HEK293 (cell line): ENCODE results near the gene ANKRD60.

Source experiments
- CTCF ChIA-PET: fragments of 350-600 bp; formaldehyde crosslinking; extraction: SDS; loops from one replicate; lab custom pipeline; 2021; ENCODE audit warnings: antibody characterized with exemption; lab: Yijun Ruan, JAX
- POLR2A ChIA-PET: fragments of 300-600 bp; formaldehyde crosslinking; extraction: SDS; loops from one replicate; lab custom pipeline; 2020; ENCODE audit warnings: antibody characterized with exemption, inconsistent platforms; lab: Yijun Ruan, JAX
- H3K27ac ChIP-seq: fragments of 200-500 bp; sonication (Bioruptor generic); 2 replicates; pipeline ENCODE4 v1.5.1; 2014; ENCODE audit warnings: low read depth, low read length, control low read depth, inconsistent platforms; ENCODE audit errors: extremely low read depth
- H3K36me3 ChIP-seq, 2 experiments: fragments of 200-500 bp in 1 of 2; sonication (Bioruptor generic) in 1 of 2; 1 replicate in 1 of 2; 2 replicates in 1 of 2; pipeline ENCODE4 v1.5.1; 2014 to 2017; ENCODE audit warnings: inconsistent platforms in 2 of 2, low read length in 2 of 2; ENCODE audit not compliant: control insufficient read depth in 2 of 2, insufficient read depth in 1 of 2
- H3K4me1 ChIP-seq: fragments of 200-500 bp; sonication (Bioruptor generic); 2 replicates; pipeline ENCODE4 v1.5.1; 2014; ENCODE audit warnings: mild to moderate bottlenecking, low read length, inconsistent platforms; ENCODE audit not compliant: control insufficient read depth, insufficient read depth
- H3K4me3 ChIP-seq: 2 replicates; pipeline ENCODE4 v1.5.1; 2011; ENCODE audit warnings: low read depth, mild to moderate bottlenecking, control low read depth, low read length, moderate library complexity
- H3K9me3 ChIP-seq: fragments of 200-500 bp; sonication (Bioruptor generic); 2 replicates; pipeline ENCODE4 v1.5.1; 2014; ENCODE audit warnings: low read depth, low read length, inconsistent platforms; ENCODE audit not compliant: control insufficient read depth, insufficient read depth
- FEZF1 ChIP-seq: fragments of 450-650 bp; formaldehyde crosslinking; IDR thresholded peaks from 2 replicates; pipeline ENCODE4 v1.5.1; 2016; ENCODE audit warnings: missing biosample characterization, missing genetic modification characterization
- GLIS1 ChIP-seq: fragments of 450-650 bp; formaldehyde crosslinking; IDR thresholded peaks from 2 replicates; pipeline ENCODE4 v1.5.1; 2016; ENCODE audit warnings: missing biosample characterization, missing genetic modification characterization
- KLF10 ChIP-seq: fragments of 450-650 bp; IDR thresholded peaks from 2 replicates; pipeline ENCODE4 v1.5.1; 2018; ENCODE audit warnings: missing biosample characterization, mild to moderate bottlenecking, missing genetic modification characterization
- SCRT1 ChIP-seq: fragments of 450-650 bp; formaldehyde crosslinking; IDR thresholded peaks from 2 replicates; pipeline ENCODE4 v1.5.1; 2016; ENCODE audit warnings: missing biosample characterization, missing genetic modification characterization, borderline replicate concordance
- ZBTB20 ChIP-seq: fragments of 450-650 bp; formaldehyde crosslinking; IDR thresholded peaks from 2 replicates; pipeline ENCODE4 v1.5.1; 2016; ENCODE audit warnings: missing biosample characterization, missing genetic modification characterization
- ZNF132 ChIP-seq: fragments of 450-650 bp; formaldehyde crosslinking; IDR thresholded peaks from 2 replicates; pipeline ENCODE4 v1.5.1; 2017; ENCODE audit warnings: missing biosample characterization, missing genetic modification characterization, borderline replicate concordance
- ZNF335 ChIP-seq: fragments of 450-650 bp; formaldehyde crosslinking; conservative IDR thresholded peaks from 2 replicates; pipeline ENCODE4 v1.5.1; 2016; ENCODE audit warnings: missing biosample characterization, missing genetic modification characterization
- ZNF433 ChIP-seq: fragments of 450-650 bp; formaldehyde crosslinking; IDR thresholded peaks from 2 replicates; pipeline ENCODE4 v1.5.1; 2016; ENCODE audit warnings: missing biosample characterization, missing genetic modification characterization, low read depth
- ZNF530 ChIP-seq: fragments of 450-650 bp; formaldehyde crosslinking; IDR thresholded peaks from 2 replicates; pipeline ENCODE4 v1.5.1; 2016; ENCODE audit warnings: low read depth, missing biosample characterization, missing genetic modification characterization
- ZNF548 ChIP-seq: fragments of 450-650 bp; formaldehyde crosslinking; IDR thresholded peaks from 2 replicates; pipeline ENCODE4 v1.5.1; 2016; ENCODE audit warnings: missing biosample characterization, missing genetic modification characterization
- ZNF561 ChIP-seq: fragments of 450-650 bp; IDR thresholded peaks from 2 replicates; pipeline ENCODE4 v1.5.1; 2018; ENCODE audit warnings: missing biosample characterization, missing genetic modification characterization, borderline replicate concordance
- ZNF610 ChIP-seq: fragments of 450-650 bp; formaldehyde crosslinking; IDR thresholded peaks from 2 replicates; pipeline ENCODE4 v1.5.1; 2016; ENCODE audit warnings: missing biosample characterization, missing genetic modification characterization, borderline replicate concordance
- ZNF621 ChIP-seq: fragments of 450-650 bp; formaldehyde crosslinking; IDR thresholded peaks from 2 replicates; pipeline ENCODE4 v1.5.1; 2017; ENCODE audit warnings: missing biosample characterization, missing genetic modification characterization
- ZNF707 ChIP-seq: fragments of 450-650 bp; formaldehyde crosslinking; IDR thresholded peaks from 2 replicates; pipeline ENCODE4 v1.5.1; 2016; ENCODE audit warnings: missing biosample characterization, missing genetic modification characterization
- ZNF785 ChIP-seq: fragments of 450-650 bp; formaldehyde crosslinking; IDR thresholded peaks from 2 replicates; pipeline ENCODE4 v1.5.1; 2016; ENCODE audit warnings: missing biosample characterization, missing genetic modification characterization
- TF ChIP-seq, protein P1 (sequence below): fragments of 450-650 bp; formaldehyde crosslinking; IDR thresholded peaks from 2 replicates; pipeline ENCODE4 v1.5.1; 2016; ENCODE audit warnings: missing biosample characterization, missing genetic modification characterization
- TF ChIP-seq, protein P2 (sequence below): fragments of 450-650 bp; formaldehyde crosslinking; IDR thresholded peaks from 2 replicates; pipeline ENCODE4 v1.5.1; 2016; ENCODE audit warnings: missing biosample characterization, missing genetic modification characterization
- TF ChIP-seq, protein P3 (sequence below): fragments of 450-650 bp; formaldehyde crosslinking; IDR thresholded peaks from 2 replicates; pipeline ENCODE4; 2016; ENCODE audit warnings: missing biosample characterization, missing genetic modification characterization
- TF ChIP-seq, protein P4 (sequence below): fragments of 450-650 bp; formaldehyde crosslinking; IDR thresholded peaks from 2 replicates; pipeline ENCODE4 v1.5.1; 2017; ENCODE audit warnings: missing biosample characterization, mild to moderate bottlenecking, missing genetic modification characterization, moderate library complexity

ANKRD60 gene

DNA sequence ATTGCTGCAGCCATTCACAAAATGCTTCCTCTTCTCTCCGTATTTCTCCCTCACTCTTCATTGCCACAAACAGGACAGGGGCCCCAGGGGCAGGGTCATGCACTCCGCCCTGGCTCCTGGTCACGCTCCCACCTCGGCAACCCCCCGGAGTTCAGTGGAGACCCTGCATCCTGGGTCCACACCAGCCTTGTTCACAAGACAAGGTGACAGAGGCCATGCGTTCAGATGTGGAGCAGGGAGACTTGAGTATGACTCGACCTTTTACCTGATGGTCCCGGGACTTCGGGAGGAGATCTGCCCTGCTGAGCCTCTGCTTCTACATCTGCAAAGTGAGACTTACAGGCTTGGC, 49.4 kb downstream of the ANKRD60 start:
- Histone ChIP-seq H3K4me1 (no peaks in the 10 kb centered on the region), H3K27ac (no peak overlapping the region), H3K36me3 (no peaks in the 10 kb centered on the region), H3K9me3 (no peaks in the 10 kb centered on the region), H3K4me3 (no peak overlapping the region)
- CTCF ChIA-PET = interaction anchor here (0.9 to 1.7 kb wide), 4 partner anchors 10 to 584 kb away, joined by 3 to 7 read pairs (median 5); no protein-coding TSS in a partner anchor
- POLR2A ChIA-PET = no interaction called here
- TF ChIP-seq, protein P1, sequence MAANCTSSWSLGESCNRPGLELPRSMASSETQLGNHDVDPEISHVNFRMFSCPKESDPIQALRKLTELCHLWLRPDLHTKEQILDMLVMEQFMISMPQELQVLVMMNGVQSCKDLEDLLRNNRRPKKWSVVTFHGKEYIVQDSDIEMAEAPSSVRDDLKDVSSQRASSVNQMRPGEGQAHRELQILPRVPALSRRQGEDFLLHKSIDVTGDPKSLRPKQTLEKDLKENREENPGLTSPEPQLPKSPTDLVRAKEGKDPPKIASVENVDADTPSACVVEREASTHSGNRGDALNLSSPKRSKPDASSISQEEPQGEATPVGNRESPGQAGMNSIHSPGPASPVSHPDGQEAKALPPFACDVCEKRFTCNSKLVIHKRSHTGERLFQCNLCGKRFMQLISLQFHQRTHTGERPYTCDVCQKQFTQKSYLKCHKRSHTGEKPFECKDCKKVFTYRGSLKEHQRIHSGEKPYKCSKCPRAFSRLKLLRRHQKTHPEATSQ (tag by site-specific recombination) = no peak
- TF ChIP-seq ZNF561 (no peak), FEZF1 (no peak), ZNF707 (tag by site-specific recombination) (no peak), ZNF433 (tag by site-specific recombination) (no peak), ZBTB20 (tag by site-specific recombination) (no peak), ZNF785 (tag by site-specific recombination) (no peak), KLF10 (tag by site-specific recombination) (no peak), ZNF335 (tag by site-specific recombination) (no peak), SCRT1 (tag by site-specific recombination) (no peak), ZNF132 (no peak), ZNF530 (tag by site-specific recombination) (no peak)
- TF ChIP-seq, protein P2, sequence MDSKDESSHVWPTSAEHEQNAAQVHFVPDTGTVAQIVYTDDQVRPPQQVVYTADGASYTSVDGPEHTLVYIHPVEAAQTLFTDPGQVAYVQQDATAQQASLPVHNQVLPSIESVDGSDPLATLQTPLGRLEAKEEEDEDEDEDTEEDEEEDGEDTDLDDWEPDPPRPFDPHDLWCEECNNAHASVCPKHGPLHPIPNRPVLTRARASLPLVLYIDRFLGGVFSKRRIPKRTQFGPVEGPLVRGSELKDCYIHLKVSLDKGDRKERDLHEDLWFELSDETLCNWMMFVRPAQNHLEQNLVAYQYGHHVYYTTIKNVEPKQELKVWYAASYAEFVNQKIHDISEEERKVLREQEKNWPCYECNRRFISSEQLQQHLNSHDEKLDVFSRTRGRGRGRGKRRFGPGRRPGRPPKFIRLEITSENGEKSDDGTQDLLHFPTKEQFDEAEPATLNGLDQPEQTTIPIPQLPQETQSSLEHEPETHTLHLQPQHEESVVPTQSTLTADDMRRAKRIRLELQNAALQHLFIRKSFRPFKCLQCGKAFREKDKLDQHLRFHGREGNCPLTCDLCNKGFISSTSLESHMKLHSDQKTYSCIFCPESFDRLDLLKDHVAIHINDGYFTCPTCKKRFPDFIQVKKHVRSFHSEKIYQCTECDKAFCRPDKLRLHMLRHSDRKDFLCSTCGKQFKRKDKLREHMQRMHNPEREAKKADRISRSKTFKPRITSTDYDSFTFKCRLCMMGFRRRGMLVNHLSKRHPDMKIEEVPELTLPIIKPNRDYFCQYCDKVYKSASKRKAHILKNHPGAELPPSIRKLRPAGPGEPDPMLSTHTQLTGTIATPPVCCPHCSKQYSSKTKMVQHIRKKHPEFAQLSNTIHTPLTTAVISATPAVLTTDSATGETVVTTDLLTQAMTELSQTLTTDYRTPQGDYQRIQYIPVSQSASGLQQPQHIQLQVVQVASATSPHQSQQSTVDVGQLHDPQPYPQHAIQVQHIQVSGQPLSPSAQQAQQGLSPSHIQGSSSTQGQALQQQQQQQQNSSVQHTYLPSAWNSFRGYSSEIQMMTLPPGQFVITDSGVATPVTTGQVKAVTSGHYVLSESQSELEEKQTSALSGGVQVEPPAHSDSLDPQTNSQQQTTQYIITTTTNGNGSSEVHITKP (tag by site-specific recombination) = no peak

DNA sequence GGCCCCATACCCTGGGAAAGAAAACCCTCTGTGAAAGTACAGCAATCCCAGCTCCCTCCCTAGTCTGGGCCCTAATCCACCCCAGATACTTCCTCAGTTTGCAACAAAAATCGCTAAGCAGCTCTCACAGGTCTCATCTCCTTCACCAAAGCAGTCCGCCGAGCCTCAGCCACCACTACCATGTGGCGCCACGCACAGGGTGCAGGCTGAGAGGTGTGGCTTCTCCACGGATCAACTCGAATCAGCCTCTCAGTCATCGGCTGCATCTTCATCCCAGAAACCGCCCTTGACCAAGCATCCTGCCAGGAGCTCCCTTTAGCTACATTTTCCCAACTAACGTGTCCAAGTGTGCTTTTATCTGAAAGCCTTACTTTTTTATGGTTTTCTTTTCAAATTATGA, 50.7 kb downstream of the ANKRD60 start:
- ChIA-PET POLR2A (no interaction called here), CTCF (interaction anchor here (0.6 to 1.7 kb wide), 4 partner anchors 14 to 664 kb away, joined by 3 to 7 read pairs (median 4); no protein-coding TSS in a partner anchor)
- H3K4me1 ChIP-seq = no peaks in the 10 kb centered on the region
- no peaks in the 10 kb centered on the region for H3K9me3 ChIP-seq
- no peak overlapping the region for H3K27ac ChIP-seq
- no peaks in the 10 kb centered on the region for H3K36me3 ChIP-seq
- TF ChIP-seq, protein P3, sequence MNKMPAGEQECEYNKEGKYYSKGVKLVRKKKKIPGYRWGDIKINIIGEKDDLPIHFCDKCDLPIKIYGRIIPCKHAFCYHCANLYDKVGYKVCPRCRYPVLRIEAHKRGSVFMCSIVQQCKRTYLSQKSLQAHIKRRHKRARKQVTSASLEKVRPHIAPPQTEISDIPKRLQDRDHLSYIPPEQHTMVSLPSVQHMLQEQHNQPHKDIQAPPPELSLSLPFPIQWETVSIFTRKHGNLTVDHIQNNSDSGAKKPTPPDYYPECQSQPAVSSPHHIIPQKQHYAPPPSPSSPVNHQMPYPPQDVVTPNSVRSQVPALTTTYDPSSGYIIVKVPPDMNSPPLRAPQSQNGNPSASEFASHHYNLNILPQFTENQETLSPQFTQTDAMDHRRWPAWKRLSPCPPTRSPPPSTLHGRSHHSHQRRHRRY (tag by site-specific recombination) = no peak
- TF ChIP-seq GLIS1 (tag by site-specific recombination) = no peak
- no peak for TF ChIP-seq ZNF548 (tag by site-specific recombination)
- TF ChIP-seq SCRT1 (tag by site-specific recombination) = no peak
- TF ChIP-seq ZNF621 (tag by site-specific recombination) = no peak
- TF ChIP-seq, protein P4, sequence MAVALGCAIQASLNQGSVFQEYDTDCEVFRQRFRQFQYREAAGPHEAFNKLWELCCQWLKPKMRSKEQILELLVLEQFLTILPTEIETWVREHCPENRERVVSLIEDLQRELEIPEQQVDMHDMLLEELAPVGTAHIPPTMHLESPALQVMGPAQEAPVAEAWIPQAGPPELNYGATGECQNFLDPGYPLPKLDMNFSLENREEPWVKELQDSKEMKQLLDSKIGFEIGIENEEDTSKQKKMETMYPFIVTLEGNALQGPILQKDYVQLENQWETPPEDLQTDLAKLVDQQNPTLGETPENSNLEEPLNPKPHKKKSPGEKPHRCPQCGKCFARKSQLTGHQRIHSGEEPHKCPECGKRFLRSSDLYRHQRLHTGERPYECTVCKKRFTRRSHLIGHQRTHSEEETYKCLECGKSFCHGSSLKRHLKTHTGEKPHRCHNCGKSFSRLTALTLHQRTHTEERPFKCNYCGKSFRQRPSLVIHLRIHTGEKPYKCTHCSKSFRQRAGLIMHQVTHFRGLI (tag by site-specific recombination) = no peak
- TF ChIP-seq ZNF610 (tag by site-specific recombination) = no peak
- H3K4me3 ChIP-seq = no peak overlapping the region
